Measurements from ENCODE around the gene CXCL6.

GRCh38 chr4:73842696-73843095, 6.2 kb downstream of the CXCL6 start:
- TF ChIP-seq CTCF (IDR thresholded peaks at IDR 0.05; ENCODE audit: poor library complexity): no peak
- no peak for TF ChIP-seq EZH2 (IDR thresholded peaks at IDR 0.05; ENCODE audit: borderline replicate concordance)
- no peak for TF ChIP-seq EZH2phosphoT487 (IDR thresholded peaks at IDR 0.05; ENCODE audit: low read depth, severe bottlenecking, unreplicated experiment)

All from hepatocyte (in vitro differentiated cells).